ENCODE results near the gene ICOS. TPM values are rescaled to one million over a fixed set of nuclear protein-coding genes. Genes with fewer than 3 reads are reported as not detected.

Gene ICOS
- total RNA-seq, 1 experiment from 2014 or later, result not detected

GRCh38 chr2:203889944-203890343 lies 46.6 kb upstream of the ICOS start:
- Histone ChIP-seq H3K9me3 (ENCODE audit: low read length) (no peaks in the 10 kb centered on the region), H3K27me3 (ENCODE audit: low read length) (no peaks in the 10 kb centered on the region; the same call in 1 of the 2 replicates), H3K4me3 (ENCODE audit: low read length) (no peak overlapping the region), H2AFZ (ENCODE audit: low read length) (no peak overlapping the region), H3K36me3 (ENCODE audit: low read depth, low read length) (no peaks in the 10 kb centered on the region), H3F3A (ENCODE audit: low read length, unreplicated experiment) (no peaks in the 10 kb centered on the region), H3K4me1 (ENCODE audit: insufficient read depth, low read length) (no peaks in the 10 kb centered on the region), H3K79me2 (ENCODE audit: low read length) (no peaks in the 10 kb centered on the region), H3K27ac (ENCODE audit: low read length) (no peak overlapping the region), H3K9ac (ENCODE audit: low read length) (no peak overlapping the region), H3K4me2 (ENCODE audit: low read length) (no peak overlapping the region), H4K20me1 (ENCODE audit: low read length) (no peaks in the 10 kb centered on the region), H3K9me2 (replicated peaks; ENCODE audit: low read length) (no peaks in the 10 kb centered on the region)
- intact Hi-C loops (cut with micrococcal nuclease), result no loop called here
- no TSS peak for BruUV-seq (replicated peaks)
- POLR2A ChIA-PET (ENCODE audit: unreplicated experiment), result no interaction called here
- TF ChIP-seq CTCF (conservative IDR thresholded peaks at IDR 0.05; ENCODE audit: low read depth, low read length) (no peak), EZH2phosphoT487 (IDR thresholded peaks at IDR 0.05; ENCODE audit: borderline replicate concordance, low read length) (no peak), EZH2 (IDR thresholded peaks at IDR 0.05; ENCODE audit: low read length, unreplicated experiment) (no peak)
- DNase-seq, result no peak
- ATAC-seq, result no peak
- CTCF ChIA-PET, result no interaction called here

GRCh38 chr2:203890733-203891132 lies 45.8 kb upstream of the ICOS start:
- BruUV-seq (replicated peaks), result no TSS peak
- no peak for TF ChIP-seq EZH2phosphoT487 (IDR thresholded peaks at IDR 0.05; ENCODE audit: borderline replicate concordance, low read length)
- TF ChIP-seq CTCF (conservative IDR thresholded peaks at IDR 0.05; ENCODE audit: low read depth, low read length), result no peak
- TF ChIP-seq EZH2 (IDR thresholded peaks at IDR 0.05; ENCODE audit: low read length, unreplicated experiment), result no peak
- DNase-seq, result no peak

GRCh38 chr2:203891474-203891873 lies 45.1 kb upstream of the ICOS start:
- ChIA-PET POLR2A (ENCODE audit: unreplicated experiment) (no interaction called here), CTCF (no interaction called here)
- no peak for ATAC-seq

More at GRCh38 chr2:203890733-203891132, 45.8 kb upstream of the ICOS start:
- Histone ChIP-seq H3K4me1 (ENCODE audit: insufficient read depth, low read length) (no peaks in the 10 kb centered on the region), H3K36me3 (ENCODE audit: low read depth, low read length) (no peaks in the 10 kb centered on the region), H3K27ac (ENCODE audit: low read length) (no peak overlapping the region), H3K4me2 (ENCODE audit: low read length) (no peak overlapping the region), H2AFZ (ENCODE audit: low read length) (no peak overlapping the region), H3K27me3 (ENCODE audit: low read length) (no peaks in the 10 kb centered on the region; the same call in 1 of the 2 replicates), H3F3A (ENCODE audit: low read length, unreplicated experiment) (no peaks in the 10 kb centered on the region), H3K9me3 (ENCODE audit: low read length) (no peaks in the 10 kb centered on the region), H3K9ac (ENCODE audit: low read length) (no peak overlapping the region), H4K20me1 (ENCODE audit: low read length) (no peaks in the 10 kb centered on the region), H3K79me2 (ENCODE audit: low read length) (no peaks in the 10 kb centered on the region), H3K9me2 (replicated peaks; ENCODE audit: low read length) (no peaks in the 10 kb centered on the region), H3K4me3 (ENCODE audit: low read length) (no peak overlapping the region)
- ATAC-seq, result no peak
- intact Hi-C loops (cut with micrococcal nuclease), result no loop called here
- POLR2A ChIA-PET (ENCODE audit: unreplicated experiment), result no interaction called here
- CTCF ChIA-PET, result no interaction called here

More at GRCh38 chr2:203891474-203891873, 45.1 kb upstream of the ICOS start:
- H3K4me3 ChIP-seq (ENCODE audit: low read length), result no peak overlapping the region
- H3K36me3 ChIP-seq (ENCODE audit: low read depth, low read length), result no peaks in the 10 kb centered on the region
- H3K27ac ChIP-seq (ENCODE audit: low read length), result no peak overlapping the region
- no TSS peak for BruUV-seq (replicated peaks)
- H3F3A ChIP-seq (ENCODE audit: low read length, unreplicated experiment), result no peaks in the 10 kb centered on the region
- no peaks in the 10 kb centered on the region for H3K4me1 ChIP-seq (ENCODE audit: insufficient read depth, low read length)
- no peak overlapping the region for H3K4me2 ChIP-seq (ENCODE audit: low read length)
- H4K20me1 ChIP-seq (ENCODE audit: low read length), result no peaks in the 10 kb centered on the region
- no peaks in the 10 kb centered on the region for H3K79me2 ChIP-seq (ENCODE audit: low read length)
- H3K9me2 ChIP-seq (replicated peaks; ENCODE audit: low read length), result no peaks in the 10 kb centered on the region
- no peaks in the 10 kb centered on the region for H3K9me3 ChIP-seq (ENCODE audit: low read length)
- H3K9ac ChIP-seq (ENCODE audit: low read length), result no peak overlapping the region
- intact Hi-C loops (cut with micrococcal nuclease), result no loop called here
- no peak overlapping the region for H2AFZ ChIP-seq (ENCODE audit: low read length)
- TF ChIP-seq CTCF (conservative IDR thresholded peaks at IDR 0.05; ENCODE audit: low read depth, low read length), result no peak
- DNase-seq, result no peak
- no peaks in the 10 kb centered on the region; the same call in 1 of the 2 replicates for H3K27me3 ChIP-seq (ENCODE audit: low read length)

Data from PC-3 (cell line).